ENCODE data around the gene BLACAT1. TPM values are rescaled to one million over a fixed set of nuclear protein-coding genes. Genes with fewer than 3 reads are reported as not detected.

BLACAT1 gene
- total and polyA plus RNA-seq, 2 of the 8 experiments (the other 6 are each of a cell fraction or from before 2014, with no cell fraction given) = 3.5 to 10.5 TPM

DNA sequence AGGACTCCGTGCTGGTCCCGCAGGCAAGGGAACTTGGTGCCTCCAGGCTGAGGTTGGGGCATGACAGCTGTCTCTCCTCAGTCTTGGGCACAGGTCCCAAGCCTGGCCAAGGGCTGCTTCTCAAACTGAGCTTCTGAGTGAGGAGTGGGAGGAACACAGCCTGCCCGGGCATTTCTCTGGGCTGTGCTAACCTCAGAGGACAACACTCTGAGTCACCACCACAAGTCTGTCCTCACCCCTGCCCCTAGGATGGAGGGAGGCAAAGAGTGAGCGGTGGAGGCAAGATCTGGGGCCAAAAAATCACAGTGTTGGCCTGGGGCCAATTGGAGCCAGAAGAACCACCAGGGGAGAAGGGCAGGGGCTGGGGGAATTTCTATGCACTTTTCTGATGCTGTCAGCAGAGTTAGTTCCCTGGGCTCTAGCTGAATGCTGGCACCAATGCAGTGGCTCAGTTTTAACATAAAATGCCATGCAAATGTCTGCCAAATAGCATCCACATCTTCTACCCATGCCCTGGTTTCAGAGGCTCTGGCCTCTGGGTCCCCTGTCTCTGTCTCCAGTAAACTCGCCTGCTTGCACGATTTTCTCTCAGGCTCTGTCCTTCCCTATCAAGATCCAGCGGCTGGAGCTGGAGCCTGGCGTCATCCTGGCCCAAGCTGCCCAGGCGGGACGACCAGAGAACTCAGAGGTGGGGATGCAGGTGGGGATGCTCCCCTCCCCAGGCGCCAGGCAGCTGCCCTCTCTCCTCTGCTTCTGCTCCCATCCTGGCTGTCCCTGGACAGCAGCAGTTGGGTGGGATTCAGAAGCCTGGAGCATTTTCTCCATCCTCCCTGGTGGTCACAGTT, 37.6 kb upstream of the BLACAT1 start:
- POLR2A ChIA-PET (ENCODE audit: partially characterized antibody) = interaction anchor here (0.6 to 6.1 kb wide), 7 partner anchors 8 to 1851 kb away, joined by 3 to 22 read pairs (median 9); partner anchors contain the start of gene CDK18
- no peak for FAIRE-seq

More for the DNA sequence above, 37.6 kb upstream of the BLACAT1 start:
- H3K4me3 ChIP-seq (ENCODE audit: extremely low read depth in 1 of 4, insufficient read depth in 2 of 4, low read depth in 3 of 4, low read length in 4 of 4) = no peak overlapping the region
- H2BK15ac ChIP-seq (ENCODE audit: low read length) = no peak overlapping the region; the same call in 1 of the 2 replicates
- peak overlapping the region; percentile 41; the same call in 1 of the 2 replicates for H3K18ac ChIP-seq (ENCODE audit: extremely low read depth, low read length)
- H4K91ac ChIP-seq (replicated peaks; ENCODE audit: insufficient read length, low read length) = peak overlapping the region; percentile 29
- H3K23ac ChIP-seq (ENCODE audit: insufficient read length) = no peak overlapping the region
- H2BK20ac ChIP-seq (ENCODE audit: low read length) = peak overlapping the region; percentile 66
- H4K20me1 ChIP-seq (replicated peaks in 1 of 2; ENCODE audit: control insufficient read depth in 1 of 2, insufficient read depth in 2 of 2, low read length in 2 of 2) = no peaks in the 10 kb centered on the region
- DNase-seq (ENCODE audit: low read depth in 1 of 2, low spot score in 2 of 2) = no peak
- no peaks in the 10 kb centered on the region for H3K79me1 ChIP-seq (ENCODE audit: low read depth, low read length)
- no peak overlapping the region for H3K4ac ChIP-seq (replicated peaks; ENCODE audit: insufficient read length, low read depth, low read length)
- no peak overlapping the region for H3K27ac ChIP-seq (ENCODE audit: low read depth, low read length)
- H2BK120ac ChIP-seq (replicated peaks; ENCODE audit: low read depth, low read length) = no peak overlapping the region
- H3K9me3 ChIP-seq (ENCODE audit: insufficient read depth in 2 of 2, low read depth in 1 of 2, low read length in 1 of 2) = no peaks in the 10 kb centered on the region
- H3K23me2 ChIP-seq (ENCODE audit: low read depth, low read length) = no peaks in the 10 kb centered on the region
- no peak overlapping the region for H3K9ac ChIP-seq (replicated peaks in 1 of 4; ENCODE audit: extremely low read depth in 1 of 4, low read depth in 3 of 4, low read length in 3 of 4)
- no peak overlapping the region for H2BK5ac ChIP-seq (ENCODE audit: low read depth, low read length)
- H3K4me2 ChIP-seq (ENCODE audit: insufficient read depth in 1 of 2, low read depth in 2 of 2, low read length in 2 of 2) = no peak overlapping the region
- no peak overlapping the region for H2AFZ ChIP-seq (ENCODE audit: low read length)
- no peak overlapping the region for H4K8ac ChIP-seq (ENCODE audit: extremely low read depth, insufficient read depth, low read length)
- TF ChIP-seq BRCA1 (IDR thresholded peaks at IDR 0.05; ENCODE audit: low read depth, low read length) (no peak), MAFK (IDR thresholded peaks at IDR 0.05; ENCODE audit: low read depth, low read length) (no peak), RBBP5 (IDR thresholded peaks at IDR 0.05; ENCODE audit: borderline replicate concordance, low read depth, low read length) (no peak), MAX (IDR thresholded peaks at IDR 0.05) (no peak), BCL11A (IDR thresholded peaks at IDR 0.05; ENCODE audit: low read depth in 2 of 2, low read length in 2 of 2) (no peak), TBP (IDR thresholded peaks at IDR 0.05; ENCODE audit: low read depth, low read length) (no peak), TCF12 (IDR thresholded peaks at IDR 0.05; ENCODE audit: low read depth, low read length) (no peak), YY1 (IDR thresholded peaks at IDR 0.05; ENCODE audit: low read depth, low read length) (no peak), GTF2F1 (IDR thresholded peaks at IDR 0.05; ENCODE audit: borderline replicate concordance, low read depth, low read length) (no peak), CREB1 (IDR thresholded peaks at IDR 0.05) (no peak), CHD2 (IDR thresholded peaks at IDR 0.05; ENCODE audit: low read length) (no peak), EP300 (IDR thresholded peaks at IDR 0.05; ENCODE audit: borderline replicate concordance in 1 of 2, low read depth in 2 of 2, low read length in 2 of 2) (no peak), SP2 (IDR thresholded peaks at IDR 0.05; ENCODE audit: low read length) (no peak)
- CTCF ChIA-PET (ENCODE audit: partially characterized antibody) = interaction anchor here (0.6 to 47.3 kb wide), 19 partner anchors 6 to 686 kb away, joined by 3 to 1626 read pairs (median 4); partner anchors contain the start of genes BLACAT1, CDK18 and LEMD1
- no peak overlapping the region for H4K5ac ChIP-seq (ENCODE audit: insufficient read length, low read depth, low read length)
- H2AK5ac ChIP-seq (ENCODE audit: low read depth, low read length) = no peak overlapping the region
- H2BK12ac ChIP-seq (ENCODE audit: low read depth, low read length) = peak overlapping the region; percentile 30; the same call in 1 of the 2 replicates
- no peak overlapping the region for H3K56ac ChIP-seq (replicated peaks; ENCODE audit: insufficient read length, low read depth, low read length)
- no peaks in the 10 kb centered on the region for H3K79me2 ChIP-seq (ENCODE audit: control insufficient read depth in 1 of 2, insufficient read depth in 2 of 2, low read length in 2 of 2)
- no peaks in the 10 kb centered on the region for H3K36me3 ChIP-seq (ENCODE audit: control insufficient read depth in 2 of 4, insufficient read depth in 4 of 4, low read length in 3 of 4)
- 78% methylated on average over 10 of the region's 11 CpGs; no CpG with 5 or more reads in 1 of the 2 experiments for WGBS, 2 experiments (ENCODE audit: extremely low coverage in 1 of 2, insufficient coverage in 1 of 2, insufficient read length in 1 of 2, insufficient replicate concordance in 2 of 2, low coverage in 1 of 2, low lambda C conversion rate in 2 of 2, missing lambda C conversion rate in 1 of 2)
- H3K4me1 ChIP-seq (replicated peaks in 1 of 4; ENCODE audit: control insufficient read depth in 3 of 4, insufficient read depth in 4 of 4, low read length in 3 of 4) = peaks cover 10 to 23% (median 16%) of the 10 kb centered on the region in 4 experiments
- no peaks in the 10 kb centered on the region for H3K27me3 ChIP-seq (replicated peaks in 1 of 4; ENCODE audit: control insufficient read depth in 3 of 4, extremely low read depth in 1 of 4, insufficient read depth in 3 of 4, low read length in 3 of 4)
- H3K14ac ChIP-seq (ENCODE audit: insufficient read length) = no peak overlapping the region
